ENCODE measurements around the gene ZNF70. TPM values are rescaled to one million over a fixed set of nuclear protein-coding genes. Genes with fewer than 3 reads are reported as not detected.

ZNF70 gene
- total and polyA plus RNA-seq, 2 of the 4 experiments (the other 2 are of a cell fraction), result 2.3 to 4.3 TPM

DNA sequence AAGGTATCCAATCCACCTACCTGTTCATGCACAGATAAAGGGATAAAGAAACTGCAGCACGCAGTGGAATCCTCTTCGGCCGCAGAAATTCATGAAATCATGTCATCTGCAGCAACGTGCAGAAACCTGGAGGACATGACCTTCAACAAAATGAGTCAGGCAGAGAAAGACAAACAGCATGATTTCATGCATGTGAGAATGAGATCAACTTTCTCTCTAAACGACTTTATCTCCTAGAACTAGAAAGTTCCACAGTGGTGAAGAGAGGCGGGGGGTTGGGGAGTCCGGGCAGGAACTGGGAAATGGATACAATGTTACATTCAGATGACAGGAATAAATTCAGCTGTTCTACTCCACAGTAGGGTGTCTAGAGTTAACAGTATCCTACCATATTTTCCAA lies 50.2 kb downstream of the ZNF70 start:
- Histone ChIP-seq H3K27ac (ENCODE audit: insufficient read depth, low read length) (no peak overlapping the region), H2BK15ac (ENCODE audit: low read depth, low read length) (no peak overlapping the region), H3K9ac (ENCODE audit: low read depth, low read length) (no peak overlapping the region), H2BK5ac (ENCODE audit: low read depth, low read length, poor library complexity, severe bottlenecking) (no peak overlapping the region), H3K23ac (ENCODE audit: low read depth, low read length) (no peak overlapping the region), H3K36me3 (ENCODE audit: control insufficient read depth, insufficient read depth, low read length) (peaks cover 17% of the 10 kb centered on the region), H2BK120ac (ENCODE audit: low read depth, low read length) (no peak overlapping the region), H4K8ac (ENCODE audit: low read depth in 2 of 2, low read length in 2 of 2) (no peak overlapping the region), H3K56ac (ENCODE audit: extremely low read depth, insufficient read depth, low read length) (no peak overlapping the region), H4K20me1 (ENCODE audit: insufficient read depth, low read length) (peaks cover 13% of the 10 kb centered on the region; the same call in 1 of the 2 replicates), H4K5ac (ENCODE audit: low read depth, low read length) (no peak overlapping the region), H2AK5ac (ENCODE audit: low read depth, low read length) (no peak overlapping the region), H3K4ac (ENCODE audit: low read depth, low read length) (no peak overlapping the region), H3K18ac (ENCODE audit: low read depth, low read length) (no peak overlapping the region), H3K4me2 (ENCODE audit: low read depth, low read length) (0 out of 2 replicates have a peak overlapping the region, but pooled peaks have one; percentile 5), H3K4me3 (ENCODE audit: insufficient read depth, low read depth, low read length) (no peak overlapping the region), H3K4me1 (ENCODE audit: control insufficient read depth, insufficient read depth, low read length) (peaks cover 15% of the 10 kb centered on the region), H2AFZ (replicated peaks; ENCODE audit: low read length, poor library complexity) (no peak overlapping the region), H3K79me1 (ENCODE audit: low read depth in 1 of 2, low read length in 2 of 2) (peaks cover 36 to 51% of the 10 kb centered on the region in 2 experiments), H4K91ac (ENCODE audit: insufficient read depth, low read depth, low read length) (no peak overlapping the region), H2AK9ac (replicated peaks; ENCODE audit: low read depth, low read length, poor library complexity) (no peak overlapping the region), H2BK20ac (ENCODE audit: low read depth, low read length) (no peak overlapping the region), H3K9me3 (ENCODE audit: control insufficient read depth, insufficient read depth, low read length) (no peaks in the 10 kb centered on the region), H3K9me1 (ENCODE audit: insufficient read depth, low read length) (peaks cover 17% of the 10 kb centered on the region), H3K14ac (replicated peaks; ENCODE audit: low read depth, low read length) (no peak overlapping the region), H3K27me3 (ENCODE audit: control insufficient read depth, insufficient read depth, low read length) (no peaks in the 10 kb centered on the region)
- intact Hi-C loops (cut with micrococcal nuclease) (loop anchor here (5.0 kb wide), 1 partner anchor 33 kb away; no protein-coding TSS in a partner anchor), in situ Hi-C loops (cut with MboI; ENCODE audit: low sequenced_read_pairs) (no loop called here), dilution Hi-C loops (cut with HindIII; ENCODE audit: low sequenced_read_pairs, unreplicated experiment) (no loop called here)
- BruUV-seq (replicated peaks), result no TSS peak
- DNase-seq, result peak; percentile 64
- POLR2A ChIA-PET (ENCODE audit: unreplicated experiment), result no interaction called here
- TF ChIP-seq BHLHE40 (IDR thresholded peaks at IDR 0.05; ENCODE audit: low read depth, low read length), result peak; percentile 55; the same call in 1 of the 2 replicates
- TF ChIP-seq, protein P1, sequence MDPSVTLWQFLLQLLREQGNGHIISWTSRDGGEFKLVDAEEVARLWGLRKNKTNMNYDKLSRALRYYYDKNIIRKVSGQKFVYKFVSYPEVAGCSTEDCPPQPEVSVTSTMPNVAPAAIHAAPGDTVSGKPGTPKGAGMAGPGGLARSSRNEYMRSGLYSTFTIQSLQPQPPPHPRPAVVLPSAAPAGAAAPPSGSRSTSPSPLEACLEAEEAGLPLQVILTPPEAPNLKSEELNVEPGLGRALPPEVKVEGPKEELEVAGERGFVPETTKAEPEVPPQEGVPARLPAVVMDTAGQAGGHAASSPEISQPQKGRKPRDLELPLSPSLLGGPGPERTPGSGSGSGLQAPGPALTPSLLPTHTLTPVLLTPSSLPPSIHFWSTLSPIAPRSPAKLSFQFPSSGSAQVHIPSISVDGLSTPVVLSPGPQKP (IDR thresholded peaks at IDR 0.05; ENCODE audit: borderline replicate concordance, low read depth, low read length), result no peak
- no CpG with 5 or more reads among the region's 7 CpGs for WGBS, 2 experiments (ENCODE audit: extremely low coverage in 2 of 2, insufficient read length in 1 of 2)
- CTCF ChIA-PET, result no interaction called here
- ATAC-seq (ENCODE audit: low read depth), result peak; percentile 10; the same call in 1 of the 2 replicates

Measured in IMR-90 (cell line).